NB4 (cell line): ENCODE results near the gene DENND10.

Experiments
- CTCF ChIP-seq: IDR thresholded peaks from one replicate; pipeline ENCODE4 v1.5.1; 2012; ENCODE audit warnings: low read depth, low read length
- POLR2A ChIP-seq: IDR thresholded peaks from 2 replicates; pipeline ENCODE4 v1.6.1; 2011; ENCODE audit warnings: mild to moderate bottlenecking; ENCODE audit not compliant: insufficient read length; ENCODE audit errors: extremely low read depth

GRCh38 chr10:119135513-119135881 lies 31.6 kb downstream of the DENND10 start:
- TF ChIP-seq CTCF, result no peak
- no peak for TF ChIP-seq POLR2A
